ENCODE data around the gene CHRM1.
"Not testable (repeated sequence)": the region's sequence is repeated elsewhere in the genome, so short reads cannot be mapped to it uniquely, and the experiment has no call there.

Gene CHRM1

DNA sequence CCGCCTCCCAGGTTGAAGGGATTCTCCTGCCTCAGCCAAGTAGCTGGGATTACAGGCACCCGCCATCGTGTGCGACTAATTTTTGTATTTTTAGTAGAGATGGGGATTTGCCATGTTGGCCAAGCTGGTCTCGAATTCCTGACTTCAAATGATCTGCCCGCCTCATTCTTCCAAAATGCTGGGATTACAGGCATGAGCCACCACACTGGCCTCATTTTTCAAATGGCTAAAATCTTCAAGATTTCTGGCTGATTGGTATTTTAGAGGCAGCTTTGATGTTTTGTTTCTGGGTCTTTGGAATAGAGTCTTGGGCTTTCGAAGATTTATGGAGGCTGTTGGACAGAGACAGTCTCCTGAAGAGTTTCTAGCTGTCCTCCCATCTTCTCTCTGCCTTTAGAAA, 46.3 kb downstream of the CHRM1 start:
- DNase-seq, result no peak

DNA sequence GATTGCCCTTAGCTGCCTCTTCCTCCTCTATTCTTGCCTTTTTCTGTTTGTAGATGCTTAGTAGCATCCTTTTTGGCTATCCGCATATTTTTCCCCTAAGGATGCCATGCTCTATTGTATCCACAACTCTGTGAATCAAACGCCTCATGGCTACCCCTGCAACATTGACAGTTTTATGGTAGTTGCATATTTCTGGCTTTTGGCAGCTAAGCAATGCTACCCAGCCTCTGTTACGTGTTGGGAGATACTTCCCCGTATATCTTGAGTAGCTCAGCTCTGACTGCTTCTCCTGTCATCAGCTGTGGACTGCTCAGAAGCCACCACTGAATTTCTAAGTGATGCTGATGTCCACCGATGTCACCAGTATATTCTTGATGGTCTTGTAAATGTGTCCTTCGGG, 55.5 kb downstream of the CHRM1 start:
- DNase-seq, result no peak

DNA sequence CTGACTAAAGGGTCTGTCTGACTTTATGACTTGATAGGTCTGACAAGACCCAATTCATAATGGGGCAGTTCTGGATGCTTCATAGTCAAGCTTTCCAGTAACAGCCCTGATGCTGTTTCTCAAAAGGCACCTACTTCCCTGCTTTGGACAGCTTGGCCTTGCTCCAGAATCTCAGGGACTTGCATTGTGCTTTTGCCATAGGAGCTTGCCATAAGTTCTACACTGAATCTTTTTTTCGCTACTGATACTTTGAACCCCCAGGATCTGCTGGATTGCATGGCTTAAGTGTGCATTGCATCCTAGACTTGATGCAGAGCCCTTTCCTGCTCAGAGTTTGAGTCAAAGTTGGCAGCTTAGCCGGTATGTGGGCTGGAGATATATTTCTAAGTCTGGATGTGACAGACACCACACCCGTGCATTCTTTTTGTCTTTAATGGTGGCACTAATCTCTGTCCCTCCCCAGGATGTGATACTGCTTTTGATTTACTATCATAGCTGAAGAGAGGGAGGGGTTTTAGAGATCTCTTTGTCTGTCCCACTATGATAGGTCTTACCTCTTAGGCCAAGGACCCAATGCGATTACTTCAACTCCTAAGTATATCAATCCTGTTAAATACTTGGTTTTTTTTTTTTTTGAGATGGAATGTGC, 57.4 kb downstream of the CHRM1 start:
- DNase-seq, result no peak

DNA sequence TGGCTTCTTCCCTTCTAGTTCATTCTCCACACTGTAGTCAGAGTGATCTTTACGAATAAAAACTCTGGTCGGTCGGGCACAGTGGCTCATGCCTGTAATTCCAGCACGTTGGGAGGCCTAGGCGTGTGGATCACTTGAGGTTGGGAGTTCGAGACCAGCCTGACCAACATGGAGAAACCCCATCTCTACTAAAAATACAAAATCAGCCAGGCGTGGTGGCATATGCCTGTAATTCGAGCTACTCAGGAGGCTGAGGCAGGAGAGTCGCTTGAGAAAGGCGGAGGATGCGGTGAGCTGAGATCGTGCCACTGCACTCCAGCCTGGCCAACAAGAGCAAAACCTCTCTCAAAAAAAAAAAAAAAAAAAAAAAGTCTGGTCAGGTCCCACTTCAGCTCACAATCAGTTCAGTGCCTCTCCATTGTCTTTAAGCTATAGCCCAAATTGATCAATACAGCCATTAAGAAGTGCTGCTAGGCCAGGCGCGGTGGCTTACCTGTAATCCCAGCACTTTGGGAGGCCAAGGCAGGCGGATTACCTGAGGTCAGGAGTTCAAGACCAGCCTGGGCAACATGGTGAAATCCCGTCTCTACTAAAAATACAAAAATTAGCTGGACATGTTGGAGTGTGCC, 59.5 kb downstream of the CHRM1 start:
- DNase-seq, result not testable (repeated sequence)

DNA sequence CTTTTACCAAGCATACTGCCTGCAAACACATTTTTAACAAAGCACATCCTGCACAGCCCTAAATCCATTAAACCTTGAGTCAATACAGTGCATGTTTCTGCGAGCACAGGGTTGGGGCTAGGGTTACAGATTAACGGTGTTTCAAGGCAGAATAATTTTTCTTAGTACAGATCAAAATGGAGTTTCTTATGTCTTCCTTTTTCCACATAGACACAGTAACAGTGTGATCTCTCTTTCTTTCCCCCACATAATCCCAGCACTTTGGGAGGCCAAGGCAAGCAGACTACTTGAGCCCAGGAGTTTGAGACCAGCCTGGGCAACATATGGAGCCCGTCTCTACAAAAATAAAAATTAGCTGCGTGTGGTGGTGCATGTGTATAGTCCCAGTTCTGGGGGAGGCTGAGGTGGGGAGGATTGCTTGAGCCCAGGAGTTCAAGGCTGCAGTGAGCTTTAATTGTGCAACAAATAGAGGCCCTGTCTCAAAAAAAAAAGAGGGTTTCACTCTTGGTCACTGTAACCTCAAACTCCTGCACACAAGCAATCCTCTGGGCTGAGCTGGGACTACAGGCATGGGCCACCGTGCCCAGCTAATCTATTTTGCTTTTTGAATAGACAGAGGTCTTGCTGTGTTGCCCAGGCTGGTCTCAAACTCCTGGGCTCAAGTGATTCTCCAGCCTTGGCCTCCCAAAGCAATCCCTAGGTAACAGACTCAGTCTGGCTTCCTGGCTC, 60.2 kb downstream of the CHRM1 start:
- DNase-seq, result no peak

DNA sequence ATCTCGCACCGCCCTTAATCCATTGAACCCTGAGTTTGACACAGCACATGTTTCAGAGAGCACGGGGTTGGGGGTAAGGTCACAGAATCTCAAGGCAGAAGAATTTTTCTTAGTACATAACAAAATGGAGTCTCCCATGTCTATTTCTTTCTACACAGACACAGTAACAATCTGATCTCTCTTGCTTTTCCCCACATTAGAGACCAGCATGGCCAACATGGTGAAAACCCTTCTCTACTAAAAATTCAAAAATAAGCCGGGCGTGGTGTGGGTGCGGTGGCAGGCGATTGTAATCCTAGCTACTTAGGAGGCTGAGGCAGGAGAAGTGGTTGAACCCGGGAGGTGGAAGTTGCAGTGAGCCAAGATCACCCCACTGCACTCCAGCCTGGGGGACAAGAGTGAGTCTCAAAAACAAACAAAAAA, 61.9 kb downstream of the CHRM1 start:
- DNase-seq, result not testable (repeated sequence)
